ENCODE data around the gene SLFN11. TPM values are rescaled to one million over a fixed set of nuclear protein-coding genes. Genes with fewer than 3 reads are reported as not detected.

SLFN11 gene
- total and polyA plus RNA-seq, 8 donors: 0.89 to 38.5 (median 6.4) TPM

DNA sequence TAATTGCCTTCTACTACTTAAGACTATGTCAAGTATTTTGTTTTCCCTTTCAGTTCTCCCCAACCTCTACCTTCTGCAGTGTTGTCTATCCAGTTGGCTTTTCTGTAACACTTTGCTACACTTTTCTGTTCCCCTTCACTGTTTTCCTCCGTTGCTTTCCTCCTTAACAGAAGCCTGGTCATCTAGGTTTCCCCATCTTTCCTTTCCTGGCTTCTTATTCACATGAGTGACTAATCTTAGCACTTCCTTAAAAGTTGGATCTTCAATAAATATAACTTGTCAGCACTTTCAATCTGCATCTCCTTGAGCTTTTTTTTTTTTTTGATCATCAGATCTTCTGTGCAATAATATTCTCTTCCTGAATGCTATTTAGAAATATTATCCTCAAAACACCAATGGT lies 2.8 kb upstream of the SLFN11 start:
- no peak for DNase-seq
- WGBS, 5 donors: 12 to 44% (median 29%) methylated on average over 1 of the region's 1 CpG
- Histone ChIP-seq H3K9me3 (no peaks in the 10 kb centered on the region), H3K36me3 (no peaks in the 10 kb centered on the region), H3K27ac (peak overlapping the region in 4 of 5 donors; percentile 31 to 95 (median 60)), H3K27me3 (peaks cover 0 to 32% (median 15%) of the 10 kb centered on the region in 3 donors), H3K4me3 (no peak overlapping the region), H3K4me1 (peaks cover 10 to 34% (median 26%) of the 10 kb centered on the region in 4 donors)
- intact Hi-C loops (cut with DNase I; ENCODE audit: low total_unique reads): no loop called here
- TF ChIP-seq POLR2AphosphoS5 (IDR thresholded peaks at IDR 0.05): no peak
- TF ChIP-seq EP300 (IDR thresholded peaks at IDR 0.05): no peak
- TF ChIP-seq, protein P1, sequence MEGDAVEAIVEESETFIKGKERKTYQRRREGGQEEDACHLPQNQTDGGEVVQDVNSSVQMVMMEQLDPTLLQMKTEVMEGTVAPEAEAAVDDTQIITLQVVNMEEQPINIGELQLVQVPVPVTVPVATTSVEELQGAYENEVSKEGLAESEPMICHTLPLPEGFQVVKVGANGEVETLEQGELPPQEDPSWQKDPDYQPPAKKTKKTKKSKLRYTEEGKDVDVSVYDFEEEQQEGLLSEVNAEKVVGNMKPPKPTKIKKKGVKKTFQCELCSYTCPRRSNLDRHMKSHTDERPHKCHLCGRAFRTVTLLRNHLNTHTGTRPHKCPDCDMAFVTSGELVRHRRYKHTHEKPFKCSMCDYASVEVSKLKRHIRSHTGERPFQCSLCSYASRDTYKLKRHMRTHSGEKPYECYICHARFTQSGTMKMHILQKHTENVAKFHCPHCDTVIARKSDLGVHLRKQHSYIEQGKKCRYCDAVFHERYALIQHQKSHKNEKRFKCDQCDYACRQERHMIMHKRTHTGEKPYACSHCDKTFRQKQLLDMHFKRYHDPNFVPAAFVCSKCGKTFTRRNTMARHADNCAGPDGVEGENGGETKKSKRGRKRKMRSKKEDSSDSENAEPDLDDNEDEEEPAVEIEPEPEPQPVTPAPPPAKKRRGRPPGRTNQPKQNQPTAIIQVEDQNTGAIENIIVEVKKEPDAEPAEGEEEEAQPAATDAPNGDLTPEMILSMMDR (IDR thresholded peaks at IDR 0.05): no peak
- TF ChIP-seq POLR2A (IDR thresholded peaks at IDR 0.05): no peak

DNA sequence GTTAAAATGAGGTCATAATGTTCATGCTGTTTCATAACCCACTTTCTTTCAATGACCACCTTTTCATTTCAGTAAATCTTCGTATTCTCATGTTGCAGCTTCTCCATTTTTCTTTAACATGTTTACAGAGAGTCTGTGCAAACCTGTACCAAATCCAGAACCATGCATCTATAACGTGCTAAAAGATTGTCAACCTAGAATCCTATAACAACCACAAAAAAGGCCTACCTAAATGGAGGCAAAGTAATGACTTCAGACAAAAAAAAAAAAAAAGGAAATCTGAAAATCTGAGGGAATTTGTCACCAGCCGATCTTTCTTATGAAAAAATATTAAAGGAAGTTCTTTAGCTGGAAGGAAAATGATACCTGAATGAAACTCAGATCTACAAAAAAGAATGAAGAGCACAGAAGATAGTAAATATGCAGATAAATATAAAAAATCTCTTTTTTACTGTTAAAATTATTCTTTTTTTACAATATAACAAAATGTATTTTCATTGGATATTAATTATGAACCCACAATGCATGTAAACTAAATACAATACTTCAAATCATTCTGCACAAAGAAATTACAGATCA lies 1.4 kb upstream of the SLFN11 start:
- DNase-seq: no peak
- WGBS, 5 donors: 40 to 58% (median 46%) methylated on average over 3 of the region's 3 CpGs
- Histone ChIP-seq H3K9me3 (peaks cover 0 to 5% (median 0%) of the 10 kb centered on the region in 4 donors), H3K36me3 (no peaks in the 10 kb centered on the region), H3K27me3 (peaks cover 0 to 32% (median 15%) of the 10 kb centered on the region in 3 donors), H3K27ac (peak overlapping the region in 4 of 5 donors; percentile 91 to 95 (median 94)), H3K4me1 (peaks cover 10 to 34% (median 26%) of the 10 kb centered on the region in 4 donors), H3K4me3 (peak overlapping the region; percentile 52 to 72 (median 56))
- intact Hi-C loops (cut with DNase I; ENCODE audit: low total_unique reads): no loop called here
- TF ChIP-seq, protein P1 (IDR thresholded peaks at IDR 0.05): no peak
- TF ChIP-seq EP300 (IDR thresholded peaks at IDR 0.05) (no peak), POLR2AphosphoS5 (IDR thresholded peaks at IDR 0.05) (no peak), POLR2A (IDR thresholded peaks at IDR 0.05) (no peak)

DNA sequence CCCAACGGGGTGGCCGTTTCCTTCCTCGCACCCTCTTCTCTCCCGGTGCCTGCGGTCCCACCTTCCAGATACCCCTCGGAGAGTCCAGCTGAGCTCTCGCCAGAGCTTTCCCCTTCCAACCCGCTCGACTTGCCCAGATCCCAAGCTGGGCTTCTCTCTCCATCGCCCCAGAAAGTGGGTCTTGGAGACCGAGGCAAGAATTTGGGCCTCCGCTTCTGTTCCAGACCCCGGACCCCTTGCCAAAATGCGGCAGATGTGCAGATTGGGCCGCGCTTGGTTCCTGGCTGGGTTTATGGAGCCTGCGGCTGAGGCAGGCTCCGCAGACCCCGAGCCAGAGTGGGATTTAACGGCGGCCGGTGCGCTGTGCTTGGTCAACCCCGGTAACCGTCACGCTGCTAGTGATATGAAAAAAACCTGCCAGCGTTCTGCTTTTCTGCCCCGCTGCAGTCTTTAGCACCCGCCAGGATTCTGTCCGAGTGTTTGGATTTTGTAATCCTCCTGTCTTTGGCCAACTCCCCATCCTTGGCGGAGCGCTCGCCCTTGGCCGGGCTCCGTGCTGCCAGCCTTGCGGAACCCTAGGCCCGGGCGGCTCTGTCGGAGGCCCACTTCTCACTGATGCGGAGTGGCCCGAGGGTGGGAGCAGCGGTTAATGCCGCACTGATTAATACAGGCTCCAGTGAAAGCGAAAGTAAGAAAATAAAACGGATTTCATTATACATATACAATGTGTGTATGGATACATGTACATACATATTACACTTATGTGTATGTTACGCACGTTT lies 754 bp upstream of the SLFN11 start:
- DNase-seq: peak; percentile 47 to 65
- WGBS, 5 donors: 2 to 5% (median 3%) methylated on average over 42 to 47 of the region's 47 CpGs
- peaks cover 0 to 32% (median 15%) of the 10 kb centered on the region in 3 donors for H3K27me3 ChIP-seq
- H3K9me3 ChIP-seq: peaks cover 0 to 5% (median 0%) of the 10 kb centered on the region in 4 donors
- intact Hi-C loops (cut with DNase I; ENCODE audit: low total_unique reads): no loop called here
- no peaks in the 10 kb centered on the region for H3K36me3 ChIP-seq
- H3K27ac ChIP-seq: peak overlapping the region; percentile 78 to 95 (median 92)
- peak overlapping the region; percentile 52 to 72 (median 56) for H3K4me3 ChIP-seq
- H3K4me1 ChIP-seq: peaks cover 10 to 34% (median 26%) of the 10 kb centered on the region in 4 donors
- TF ChIP-seq POLR2A (IDR thresholded peaks at IDR 0.05) (no peak), EP300 (IDR thresholded peaks at IDR 0.05) (no peak), POLR2AphosphoS5 (IDR thresholded peaks at IDR 0.05) (peak in 2 of 3 donors; percentile 4 to 13)
- TF ChIP-seq, protein P1 (IDR thresholded peaks at IDR 0.05): no peak

DNA sequence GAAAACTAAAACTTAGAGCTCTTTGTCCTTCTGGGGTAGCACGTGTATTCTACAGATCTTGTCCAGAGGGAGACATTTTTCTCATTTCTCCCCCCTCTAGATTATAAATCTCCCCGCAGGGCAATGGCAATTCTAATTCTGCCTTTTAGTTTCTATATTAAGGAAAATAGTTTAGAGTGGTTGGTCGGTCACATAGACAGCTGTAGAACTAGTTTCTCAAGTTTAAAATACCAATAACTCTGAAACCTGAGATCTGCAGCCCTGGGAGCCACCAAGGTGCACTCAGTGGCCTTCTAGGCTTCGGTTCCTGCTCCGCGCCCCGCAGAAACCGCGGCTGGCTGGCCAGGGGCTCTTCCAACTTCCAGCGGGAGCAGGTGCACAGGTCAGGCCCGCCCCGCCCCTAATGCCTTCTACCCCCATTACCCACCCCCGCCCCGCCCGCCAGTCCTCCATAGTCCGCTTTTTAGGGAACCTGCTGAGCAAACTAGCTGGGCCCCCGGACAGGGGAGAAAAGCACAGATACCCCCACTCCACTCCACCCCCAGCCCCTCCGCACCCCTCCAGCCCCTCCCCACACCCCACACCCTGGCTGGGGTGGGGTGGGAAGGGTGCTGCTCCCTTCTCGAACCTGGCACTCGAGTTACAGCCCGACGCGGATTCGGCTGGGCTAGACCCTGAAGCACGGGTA lies 431 bp downstream of the SLFN11 start:
- Histone ChIP-seq H3K9me3 (peaks cover 0 to 5% (median 0%) of the 10 kb centered on the region in 4 donors), H3K27ac (peak overlapping the region; percentile 89 to 95 (median 92)), H3K27me3 (peaks cover 0 to 41% (median 15%) of the 10 kb centered on the region in 3 donors), H3K36me3 (no peaks in the 10 kb centered on the region), H3K4me1 (peaks cover 10 to 43% (median 32%) of the 10 kb centered on the region in 4 donors), H3K4me3 (peak overlapping the region; percentile 52 to 72 (median 56))
- intact Hi-C loops (cut with DNase I; ENCODE audit: low total_unique reads): no loop called here
- TF ChIP-seq POLR2A (IDR thresholded peaks at IDR 0.05) (no peak), POLR2AphosphoS5 (IDR thresholded peaks at IDR 0.05) (no peak), EP300 (IDR thresholded peaks at IDR 0.05) (no peak)
- TF ChIP-seq, protein P1 (IDR thresholded peaks at IDR 0.05): no peak
- 1 to 16% (median 3%) methylated on average over 10 to 25 of the region's 25 CpGs for WGBS, 5 donors
- peak; percentile 30 to 32 for DNase-seq
